Natural killer cell (primary cell): ENCODE data around the gene SCARB2. TPM values are rescaled to one million over a fixed set of nuclear protein-coding genes. Genes with fewer than 3 reads are reported as not detected.

Experiments used
- ATAC-seq, 3 donors: fragments of 150-1000 bp in 2 of 3; fragments of 200-7000 bp in 1 of 3; cut with Tn5 transposase; 1 replicate in 1 of 3; 2 replicates in 2 of 3; pipeline ENCODE4 v1.10.0; 2021; ENCODE audit warnings: mild to moderate bottlenecking in 2 of 3, moderate library complexity in 2 of 3
- DNase-seq, 2 donors: peaks; one replicate each; pipeline versions ENCODE4 v3.0.0 to v3.0.0-alpha.2; 2013 to 2021; ENCODE audit warnings: mixed read lengths in 1 of 2
- H3K27ac ChIP-seq: one replicate; pipeline ENCODE4 v1.5.1; 2013; ENCODE audit warnings: mild to moderate bottlenecking, low read length
- H3K27me3 ChIP-seq: one replicate; pipeline ENCODE4 v1.6.1; 2013; ENCODE audit warnings: low read length; ENCODE audit not compliant: control insufficient read depth, insufficient read depth
- H3K36me3 ChIP-seq: one replicate; pipeline ENCODE4 v1.6.1; 2013; ENCODE audit warnings: low read length; ENCODE audit not compliant: control insufficient read depth, insufficient read depth
- H3K4me1 ChIP-seq: one replicate; pipeline ENCODE4 v1.6.1; 2013; ENCODE audit warnings: low read length; ENCODE audit not compliant: control insufficient read depth, insufficient read depth
- H3K4me3 ChIP-seq: one replicate; pipeline ENCODE4 v1.5.1; 2013; ENCODE audit warnings: low read length
- H3K9me3 ChIP-seq: one replicate; pipeline ENCODE4 v1.6.1; 2013; ENCODE audit warnings: low read length; ENCODE audit not compliant: control insufficient read depth, insufficient read depth
- H3K27ac Mint-ChIP-seq, 2 donors: one replicate each; pipeline ENCODE4 v1.8.0; 2022; ENCODE audit warnings: mild to moderate bottlenecking in 2 of 2, mixed read lengths in 2 of 2, moderate library complexity in 1 of 2
- H3K27me3 Mint-ChIP-seq, 2 donors: one replicate each; pipeline ENCODE4 v1.8.0; 2022; ENCODE audit warnings: low read depth in 2 of 2, mixed read lengths in 2 of 2
- H3K36me3 Mint-ChIP-seq: one replicate; pipeline ENCODE4 v1.8.0; 2022; ENCODE audit warnings: mixed read lengths
- H3K4me1 Mint-ChIP-seq, 2 donors: one replicate each; pipeline ENCODE4 v1.8.0; 2022; ENCODE audit warnings: mixed read lengths in 2 of 2
- H3K4me3 Mint-ChIP-seq: one replicate; pipeline ENCODE4 v1.8.0; 2022; ENCODE audit warnings: mild to moderate bottlenecking, moderate library complexity, mixed read lengths
- H3K9me3 Mint-ChIP-seq, 2 donors: one replicate each; pipeline ENCODE4 v1.8.0; 2022; ENCODE audit warnings: mixed read lengths in 2 of 2
- CTCF ChIP-seq: fragments of 200-600 bp; IDR thresholded peaks from one replicate; pipeline ENCODE4 v1.8.0; 2022; ENCODE audit warnings: antibody characterized with exemption
- WGBS: methylation state at CpG from one replicate; pipeline ENCODE4 v1.1.7; 2013; ENCODE audit warnings: missing lambda C conversion rate; ENCODE audit not compliant: insufficient coverage; 5-methylcytosine and 5-hydroxymethylcytosine counted together
- intact Hi-C: fragments of 100-400 bp; cut with micrococcal nuclease; formaldehyde crosslinking; loops from one replicate; pipeline ENCODE4 v1.14.2; 2022
- total RNA-seq, 4 donors: library from RNA; stranded (reverse); fragments of 120-200 nt in 1 of 4; gene quantifications; one replicate each; pipeline versions ENCODE4 v1.2.3 to v1.2.4, GENCODE V29; 2013 to 2022

Gene SCARB2
- total RNA-seq, 3 donors from 2014 or later (not counting 1 experiment from before 2014, with no cell fraction given): 22.0 to 39.0 (median 30.4) TPM

GRCh38 chr4:76141241-76141640 is 72.4 kb downstream of the SCARB2 start:
- ATAC-seq: no peak
- Mint-ChIP-seq H3K9me3 (no peaks in the 10 kb centered on the region), H3K36me3 (peaks cover 21% of the 10 kb centered on the region), H3K27me3 (no peaks in the 10 kb centered on the region), H3K27ac (no peak overlapping the region), H3K4me1 (peaks cover 24 to 28% of the 10 kb centered on the region in 2 donors), H3K4me3 (no peak overlapping the region)
- Histone ChIP-seq H3K4me1 (no peaks in the 10 kb centered on the region), H3K27ac (no peak overlapping the region), H3K36me3 (peaks cover 40% of the 10 kb centered on the region), H3K27me3 (no peaks in the 10 kb centered on the region), H3K4me3 (no peak overlapping the region), H3K9me3 (no peaks in the 10 kb centered on the region)
- intact Hi-C loops: loop anchor here (10.0 kb wide), 1 partner anchor 1014 kb away; the partner anchor contains the start of gene CCNG2
- no peak for DNase-seq
- TF ChIP-seq CTCF: no peak
- WGBS: 94% methylated on average over 3 of the region's 3 CpGs

DNA sequence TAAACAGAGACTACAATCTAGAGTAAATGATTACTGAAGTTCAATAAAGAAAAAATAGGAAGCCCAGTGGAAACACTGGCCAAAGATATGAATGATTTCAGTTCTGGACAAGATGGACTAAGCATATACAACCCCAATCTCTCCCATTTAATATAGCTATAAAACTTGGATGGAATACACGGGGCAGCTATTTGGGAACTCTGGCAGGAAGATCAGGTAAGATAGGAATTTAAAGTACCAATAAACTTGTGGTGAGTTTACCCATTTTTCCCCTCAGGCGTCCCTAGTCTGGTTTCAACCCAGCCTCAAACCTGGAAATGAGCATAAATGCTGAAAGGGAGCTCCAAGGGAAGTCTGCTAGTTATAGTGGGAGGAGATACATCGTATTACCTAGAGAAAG is 85.9 kb downstream of the SCARB2 start:
- Mint-ChIP-seq H3K27me3 (no peaks in the 10 kb centered on the region), H3K9me3 (no peaks in the 10 kb centered on the region), H3K27ac (no peak overlapping the region), H3K4me1 (peaks cover 4 to 14% of the 10 kb centered on the region in 2 donors), H3K36me3 (peaks cover 27% of the 10 kb centered on the region), H3K4me3 (no peak overlapping the region)
- no peak for TF ChIP-seq CTCF
- DNase-seq: no peak
- no peak for ATAC-seq
- H3K36me3 ChIP-seq: peaks cover 39% of the 10 kb centered on the region
- intact Hi-C loops: no loop called here
- no peaks in the 10 kb centered on the region for H3K27me3 ChIP-seq
- H3K27ac ChIP-seq: no peak overlapping the region
- no peaks in the 10 kb centered on the region for H3K4me1 ChIP-seq
- WGBS: 100% methylated on average over 3 of the region's 3 CpGs
- no peak overlapping the region for H3K4me3 ChIP-seq
- no peaks in the 10 kb centered on the region for H3K9me3 ChIP-seq

GRCh38 chr4:76125816-76126215 is 87.8 kb downstream of the SCARB2 start:
- Mint-ChIP-seq H3K9me3 (no peaks in the 10 kb centered on the region), H3K4me3 (no peak overlapping the region), H3K4me1 (peaks cover 4 to 14% of the 10 kb centered on the region in 2 donors), H3K36me3 (peaks cover 27% of the 10 kb centered on the region), H3K27ac (no peak overlapping the region), H3K27me3 (no peaks in the 10 kb centered on the region)
- Histone ChIP-seq H3K36me3 (peaks cover 55% of the 10 kb centered on the region), H3K9me3 (no peaks in the 10 kb centered on the region), H3K27me3 (no peaks in the 10 kb centered on the region), H3K4me3 (no peak overlapping the region), H3K4me1 (no peaks in the 10 kb centered on the region), H3K27ac (no peak overlapping the region)
- no peak for TF ChIP-seq CTCF
- DNase-seq: no peak
- no peak for ATAC-seq
- intact Hi-C loops: no loop called here

GRCh38 chr4:76120199-76120598 is 93.4 kb downstream of the SCARB2 start:
- no peak overlapping the region for H3K27ac ChIP-seq
- intact Hi-C loops: no loop called here
- no peak overlapping the region for H3K4me3 Mint-ChIP-seq
- ATAC-seq (no peak), DNase-seq (no peak)
- no peaks in the 10 kb centered on the region for H3K9me3 ChIP-seq
- no peaks in the 10 kb centered on the region for H3K4me1 Mint-ChIP-seq
- H3K36me3 Mint-ChIP-seq: peaks cover 29% of the 10 kb centered on the region
- no peaks in the 10 kb centered on the region for H3K9me3 Mint-ChIP-seq
- H3K27me3 Mint-ChIP-seq: no peaks in the 10 kb centered on the region
- no peaks in the 10 kb centered on the region for H3K27me3 ChIP-seq
- H3K36me3 ChIP-seq: peaks cover 74% of the 10 kb centered on the region
- H3K4me3 ChIP-seq: no peak overlapping the region
- no peak for TF ChIP-seq CTCF
- no peaks in the 10 kb centered on the region for H3K4me1 ChIP-seq
- no peak overlapping the region for H3K27ac Mint-ChIP-seq
- 92% methylated on average over 2 of the region's 4 CpGs for WGBS
